CD4-positive, alpha-beta T cell treated with Interleukin-10 for 1 hour (primary cell): ENCODE data around the gene IFITM2.

Experiments used
- DNase-seq: peaks from one replicate; pipeline ENCODE4 v3.0.0-alpha.2; 2020

IFITM2 gene

GRCh38 chr11:307766-308708 lies at the start of gene IFITM2:
Gene IFITM2, plus strand, starts transcription at chr11:307816. Its CDS starts 377 bp downstream, at chr11:308193.
- DNase-seq: peak; percentile 65

- DNase-seq: no peak
Measured at GRCh38 chr11:259413-259812, 48.2 kb upstream of the IFITM2 start.

GRCh38 chr11:261624-262023 lies 46.0 kb upstream of the IFITM2 start:
- no peak for DNase-seq

- peak; percentile 43 for DNase-seq
Measured at GRCh38 chr11:266676-267439, 40.8 kb upstream of the IFITM2 start.

GRCh38 chr11:267491-267994 lies 40.1 kb upstream of the IFITM2 start:
- peak; percentile 59 for DNase-seq

- peak; percentile 69 for DNase-seq
Measured at GRCh38 chr11:268716-269145, 38.9 kb upstream of the IFITM2 start.

GRCh38 chr11:269146-269890 lies 38.3 kb upstream of the IFITM2 start:
- peak; percentile 80 for DNase-seq

GRCh38 chr11:270451-271318 lies 36.9 kb upstream of the IFITM2 start:
- no peak for DNase-seq

GRCh38 chr11:271319-271715 lies 36.3 kb upstream of the IFITM2 start:
- DNase-seq: no peak

GRCh38 chr11:272195-272930 lies 35.3 kb upstream of the IFITM2 start:
- DNase-seq: no peak

- DNase-seq: no peak
Measured at GRCh38 chr11:272931-273198, 34.8 kb upstream of the IFITM2 start.

- DNase-seq: no peak
Measured at GRCh38 chr11:276219-276618, 31.4 kb upstream of the IFITM2 start.

GRCh38 chr11:278001-278951 lies 29.3 kb upstream of the IFITM2 start, which contains the start of gene NLRP6:
Gene NLRP6, plus strand, starts transcription at chr11:278407. Its CDS starts 163 bp downstream, at chr11:278570.
- no peak for DNase-seq

- no peak for DNase-seq
Measured at GRCh38 chr11:279040-279965, 28.3 kb upstream of the IFITM2 start.

GRCh38 chr11:279966-280705 lies 27.5 kb upstream of the IFITM2 start:
- peak; percentile 53 for DNase-seq

- DNase-seq: peak; percentile 41
Measured at GRCh38 chr11:280706-281485, 26.7 kb upstream of the IFITM2 start.

GRCh38 chr11:281486-282161 lies 26.0 kb upstream of the IFITM2 start:
- no peak for DNase-seq
